Lower leg skin (tissue), 4 donors: ENCODE data around the gene TMED8. TPM values are rescaled to one million over a fixed set of nuclear protein-coding genes. Genes with fewer than 3 reads are reported as not detected.
"Not testable (repeated sequence)": the region's sequence is repeated elsewhere in the genome, so short reads cannot be mapped to it uniquely, and the experiment has no call there.

Experiments used
- DNase-seq, 2 donors: peaks; one replicate each; pipeline ENCODE4 v3.0.0-alpha.2; 2019; ENCODE audit warnings: low spot score in 2 of 2
- H3K4me3 ChIP-seq: fragments of 200-600 bp; sonication (generic); 2 replicates; pipeline ENCODE4 v1.5.1; 2017; ENCODE audit warnings: mild to moderate bottlenecking, low read depth; ENCODE audit not compliant: poor library complexity, severe bottlenecking
- CTCF ChIP-seq, 3 donors: fragments of 450-650 bp; IDR thresholded peaks; one replicate each; pipeline ENCODE4 v1.5.1; 2016; ENCODE audit warnings: antibody characterized with exemption in 3 of 3, mild to moderate bottlenecking in 3 of 3, moderate library complexity in 2 of 3
- POLR2A ChIP-seq, 2 donors: fragments of 450-650 bp; IDR thresholded peaks; one replicate each; pipeline ENCODE4 v1.6.1; 2016 to 2017; ENCODE audit warnings: antibody characterized with exemption in 2 of 2, mild to moderate bottlenecking in 1 of 2, moderate library complexity in 1 of 2
- WGBS, 2 donors: methylation state at CpG; one replicate each; pipeline ENCODE4 v1.1.5; 2018; 5-methylcytosine and 5-hydroxymethylcytosine counted together
- intact Hi-C: fragments of 100-400 bp; cut with DNase I; formaldehyde crosslinking; loops from one replicate; pipeline ENCODE4 v1.15.0; 2023; ENCODE audit warnings: low total_unique reads
- total RNA-seq, 4 donors: library from RNA; depleted of rRNA; stranded (reverse); fragments of >200 nt; gene quantifications; one replicate each; pipeline ENCODE4 v1.1.0, GENCODE V29; 2016

The TMED8 gene
- total RNA-seq, 4 donors from 2014 or later, result 6.4 to 8.9 (median 7.4) TPM

DNA sequence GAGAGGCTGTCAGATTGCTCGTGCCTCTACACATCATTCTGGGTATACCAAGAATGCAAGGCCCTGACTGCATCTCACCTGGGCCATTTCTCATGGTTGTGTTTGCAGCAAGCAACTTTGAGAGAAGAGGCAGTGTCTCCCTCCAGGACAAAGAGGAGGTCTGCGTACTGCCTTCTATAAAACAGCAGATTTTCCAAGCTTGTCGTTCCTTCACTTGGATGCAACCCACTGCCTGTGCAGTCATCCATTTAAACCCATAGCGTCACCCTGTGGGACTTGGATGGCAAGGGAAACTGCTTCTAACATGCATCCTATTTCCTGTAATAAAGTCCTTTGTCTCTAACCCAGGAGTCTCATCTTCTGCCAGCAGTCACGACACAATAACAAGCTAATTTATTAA lies 57.5 kb downstream of the TMED8 start:
- intact Hi-C loops, result no loop called here

GRCh38 chr14:77318756-77319155 lies 58.1 kb downstream of the TMED8 start:
- H3K4me3 ChIP-seq, intact Hi-C loops: not testable (repeated sequence)
- WGBS, 2 donors, result 86 to 91% methylated on average over 11 of the region's 11 CpGs
- DNase-seq, result peak in 1 of 2 donors; percentile 56

More for the DNA sequence above, 57.5 kb downstream of the TMED8 start:
- DNase-seq, result peak in 1 of 2 donors; percentile 59
- 25 to 34% methylated on average over 5 of the region's 5 CpGs for WGBS, 2 donors
- H3K4me3 ChIP-seq, result no peak overlapping the region
- TF ChIP-seq CTCF (IDR thresholded peaks at IDR 0.05), result no peak
- TF ChIP-seq POLR2A (IDR thresholded peaks at IDR 0.05), result no peak

GRCh38 chr14:77318006-77318553 lies 58.8 kb downstream of the TMED8 start:
- 76 to 80% methylated on average over 5 of the region's 5 CpGs for WGBS, 2 donors
- TF ChIP-seq CTCF (IDR thresholded peaks at IDR 0.05) (no peak), POLR2A (IDR thresholded peaks at IDR 0.05) (no peak)
- H3K4me3 ChIP-seq, result no peak overlapping the region
- DNase-seq, result peak in 1 of 2 donors; percentile 21
- intact Hi-C loops, result no loop called here

DNA sequence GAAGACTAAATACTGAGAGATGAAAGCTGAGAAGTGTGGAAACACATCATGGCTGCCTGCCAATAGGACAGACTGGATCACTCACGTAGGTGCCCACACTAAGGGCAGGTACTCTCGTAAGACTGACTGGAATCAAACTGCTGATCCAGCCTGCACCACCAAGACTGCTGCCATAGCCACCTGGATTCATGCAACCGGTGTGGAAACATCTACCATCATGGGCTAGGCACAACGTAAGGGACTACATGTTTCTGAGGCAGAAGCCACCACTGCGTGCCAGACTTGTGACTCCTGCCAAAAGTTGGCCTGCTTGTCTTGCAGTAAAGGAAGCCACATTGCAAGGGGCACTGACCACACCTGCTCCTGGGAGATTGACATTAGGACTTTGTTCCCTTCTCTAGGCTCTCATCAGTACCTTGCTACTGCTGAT lies 60.0 kb downstream of the TMED8 start:
- intact Hi-C loops, result no loop called here
- H3K4me3 ChIP-seq, result no peak overlapping the region
- TF ChIP-seq POLR2A (IDR thresholded peaks at IDR 0.05) (no peak), CTCF (IDR thresholded peaks at IDR 0.05) (no peak)
- DNase-seq, result peak in 1 of 2 donors; percentile 83
- WGBS, 2 donors, result 46 to 67% methylated on average over 5 of the region's 5 CpGs

DNA sequence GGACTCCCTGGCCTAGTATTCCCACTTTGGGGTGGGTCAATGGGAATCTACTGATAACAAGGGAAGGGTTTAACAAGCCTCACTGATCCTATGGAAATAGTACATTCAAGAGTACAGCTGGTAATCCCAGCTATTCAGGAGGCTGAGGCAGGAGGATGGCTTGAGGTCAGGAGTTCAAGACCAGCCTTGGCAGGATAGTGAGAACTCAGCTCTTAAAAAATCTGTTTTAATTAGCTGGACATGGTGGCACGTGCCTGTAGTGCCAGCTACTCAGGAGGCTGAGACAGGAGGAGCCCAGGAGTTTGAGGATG lies 60.7 kb downstream of the TMED8 start:
- no peak for TF ChIP-seq CTCF (IDR thresholded peaks at IDR 0.05)
- no peak for TF ChIP-seq POLR2A (IDR thresholded peaks at IDR 0.05)

GRCh38 chr14:77314539-77315457 lies 62.1 kb downstream of the TMED8 start:
- intact Hi-C loops, result no loop called here
- H3K4me3 ChIP-seq, result no peak overlapping the region
- peak in 1 of 2 donors; percentile 76 for DNase-seq
- WGBS, 2 donors, result 57 to 59% methylated on average over 10 of the region's 10 CpGs
- TF ChIP-seq CTCF (IDR thresholded peaks at IDR 0.05) (no peak), POLR2A (IDR thresholded peaks at IDR 0.05) (no peak)

More for the DNA sequence above, 60.7 kb downstream of the TMED8 start:
- intact Hi-C loops, result no loop called here
- WGBS, 2 donors, result 13 to 29% methylated on average over 1 of the region's 1 CpG
- H3K4me3 ChIP-seq, result no peak overlapping the region
- peak in 1 of 2 donors; percentile 37 for DNase-seq
